NCI-H748 (cell line): ENCODE measurements around the gene DOCK4.

Source experiments
- DNase-seq: peaks from one replicate; lab custom pipeline; 2025; ENCODE audit not compliant: unreplicated experiment; lab: John Stamatoyannopoulos, UW

Gene DOCK4

GRCh38 chr7:112019932-112020331 is 186.3 kb downstream of the DOCK4 start:
- DNase-seq, result no peak

GRCh38 chr7:112018305-112019030 is 187.7 kb downstream of the DOCK4 start:
- DNase-seq, result no peak

- no peak for DNase-seq
Observed at GRCh38 chr7:112015146-112015545, 191.1 kb downstream of the DOCK4 start.

- DNase-seq, result no peak
Observed at GRCh38 chr7:112014347-112014746, 191.9 kb downstream of the DOCK4 start.

GRCh38 chr7:112013274-112013673 is 192.9 kb downstream of the DOCK4 start:
- DNase-seq, result no peak

GRCh38 chr7:112012242-112012641 is 194.0 kb downstream of the DOCK4 start:
- DNase-seq, result no peak

GRCh38 chr7:112010994-112011393 is 195.2 kb downstream of the DOCK4 start:
- no peak for DNase-seq

GRCh38 chr7:112010109-112010508 is 196.1 kb downstream of the DOCK4 start:
- DNase-seq, result no peak

- no peak for DNase-seq
Observed at GRCh38 chr7:112009081-112009480, 197.1 kb downstream of the DOCK4 start.

GRCh38 chr7:112007185-112007584 is 199.0 kb downstream of the DOCK4 start:
- DNase-seq, result no peak

GRCh38 chr7:112006071-112006470 is 200.1 kb downstream of the DOCK4 start:
- peak; percentile 69 for DNase-seq

GRCh38 chr7:112005205-112005775 is 200.9 kb downstream of the DOCK4 start:
- no peak for DNase-seq

GRCh38 chr7:112001091-112001826 is 204.9 kb downstream of the DOCK4 start:
- DNase-seq, result no peak

- DNase-seq, result no peak
Observed at GRCh38 chr7:111998326-111998725, 207.9 kb downstream of the DOCK4 start.

GRCh38 chr7:111997546-111997945 is 208.7 kb downstream of the DOCK4 start:
- no peak for DNase-seq

- no peak for DNase-seq
Observed at GRCh38 chr7:111992601-111993000, 213.6 kb downstream of the DOCK4 start.

GRCh38 chr7:111990643-111991042 is 215.6 kb downstream of the DOCK4 start:
- DNase-seq, result peak; percentile 65

GRCh38 chr7:111987886-111988285 is 218.3 kb downstream of the DOCK4 start:
- DNase-seq, result no peak

GRCh38 chr7:111987115-111987826 is 218.9 kb downstream of the DOCK4 start:
- DNase-seq, result no peak

GRCh38 chr7:111986601-111987000 is 219.6 kb downstream of the DOCK4 start:
- no peak for DNase-seq

- no peak for DNase-seq
Observed at GRCh38 chr7:111985798-111986197, 220.4 kb downstream of the DOCK4 start.

- no peak for DNase-seq
Observed at GRCh38 chr7:111982804-111983203, 223.4 kb downstream of the DOCK4 start.
